ENCODE results near the gene LRRC45. TPM values are rescaled to one million over a fixed set of nuclear protein-coding genes. Genes with fewer than 3 reads are reported as not detected.

Gene LRRC45
- total and polyA plus RNA-seq, 9 of the 15 experiments (the other 6 are each of a cell fraction or from before 2014, with no cell fraction given) = 3.5 to 21.5 (median 11.2) TPM; not detected in 2

DNA sequence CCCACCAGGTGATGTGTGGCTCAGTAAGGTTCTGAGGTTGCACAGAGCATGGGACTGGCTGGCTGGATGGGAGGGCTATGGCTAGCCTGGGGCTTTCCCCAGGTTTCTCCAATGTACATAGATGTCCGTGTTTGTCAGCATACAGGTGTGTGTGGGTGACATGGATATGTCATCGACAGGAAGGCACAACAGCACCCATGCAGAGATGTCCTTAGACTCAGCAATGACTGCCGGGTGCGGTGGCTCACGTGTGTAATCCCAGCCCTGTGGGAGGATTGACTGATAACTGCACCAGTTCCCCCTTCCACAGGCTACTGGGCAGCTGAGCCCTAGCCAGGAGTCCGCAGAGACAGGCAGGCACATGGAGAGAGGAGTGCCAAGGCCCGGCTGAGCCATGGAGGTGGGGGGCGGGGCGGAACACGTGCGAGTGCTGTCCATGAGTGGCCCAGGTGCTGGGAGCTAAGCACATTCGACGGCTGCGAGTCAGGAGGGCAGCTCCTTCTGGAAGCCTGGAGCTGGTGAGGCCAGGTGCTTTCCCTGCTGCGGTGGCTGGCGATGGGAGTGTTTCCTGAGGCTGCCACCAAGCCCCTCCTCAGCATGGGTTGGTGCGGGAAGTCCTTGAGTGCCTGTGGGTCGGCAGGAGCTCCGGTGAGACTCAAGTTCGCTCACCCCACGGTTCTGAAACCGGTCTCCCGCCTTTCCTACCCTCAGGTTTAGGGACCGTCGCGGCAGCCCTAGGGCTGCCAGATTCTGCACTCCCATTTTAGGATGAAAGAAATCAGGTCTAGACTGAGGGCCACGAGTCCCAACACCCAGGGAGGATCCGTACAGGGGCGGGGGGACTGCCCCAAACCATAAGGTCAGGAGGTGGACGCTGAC lies 46.5 kb upstream of the LRRC45 start (continued):
- TF ChIP-seq NFIC (IDR thresholded peaks at IDR 0.05) (peak; percentile 29; the same call in 1 of the 2 replicates), FOXM1 (IDR thresholded peaks at IDR 0.05; ENCODE audit: low read depth) (no peak), FOXM1 (CRISPR knock-in tag; IDR thresholded peaks at IDR 0.05; ENCODE audit: low read depth) (0 out of 2 replicates have a peak, but pooled peaks have one; percentile 61), TSC22D4 (tag; IDR thresholded peaks at IDR 0.05) (no peak), BHLHE40 (IDR thresholded peaks at IDR 0.05; ENCODE audit: low read length) (peak; percentile 96), KAT7 (CRISPR knock-in tag; IDR thresholded peaks at IDR 0.05; ENCODE audit: borderline replicate concordance) (peak; percentile 93; the same call in 1 of the 2 replicates), NCOA1 (IDR thresholded peaks at IDR 0.05; ENCODE audit: low read depth) (no peak), TOE1 (IDR thresholded peaks at IDR 0.05; ENCODE audit: borderline replicate concordance) (0 out of 2 replicates have a peak, but pooled peaks have one; percentile 28), TOE1 (CRISPR knock-in tag; IDR thresholded peaks at IDR 0.05; ENCODE audit: borderline replicate concordance, low read depth) (no peak), DMBX1 (CRISPR knock-in tag; IDR thresholded peaks at IDR 0.05; ENCODE audit: borderline replicate concordance) (peak; percentile 82), MEIS2 (IDR thresholded peaks at IDR 0.05; ENCODE audit: partially characterized antibody) (peak; percentile 7)
- TF ChIP-seq, protein P1, sequence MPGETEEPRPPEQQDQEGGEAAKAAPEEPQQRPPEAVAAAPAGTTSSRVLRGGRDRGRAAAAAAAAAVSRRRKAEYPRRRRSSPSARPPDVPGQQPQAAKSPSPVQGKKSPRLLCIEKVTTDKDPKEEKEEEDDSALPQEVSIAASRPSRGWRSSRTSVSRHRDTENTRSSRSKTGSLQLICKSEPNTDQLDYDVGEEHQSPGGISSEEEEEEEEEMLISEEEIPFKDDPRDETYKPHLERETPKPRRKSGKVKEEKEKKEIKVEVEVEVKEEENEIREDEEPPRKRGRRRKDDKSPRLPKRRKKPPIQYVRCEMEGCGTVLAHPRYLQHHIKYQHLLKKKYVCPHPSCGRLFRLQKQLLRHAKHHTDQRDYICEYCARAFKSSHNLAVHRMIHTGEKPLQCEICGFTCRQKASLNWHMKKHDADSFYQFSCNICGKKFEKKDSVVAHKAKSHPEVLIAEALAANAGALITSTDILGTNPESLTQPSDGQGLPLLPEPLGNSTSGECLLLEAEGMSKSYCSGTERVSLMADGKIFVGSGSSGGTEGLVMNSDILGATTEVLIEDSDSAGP (CRISPR knock-in tag; IDR thresholded peaks at IDR 0.05) = 0 out of 2 replicates have a peak, but pooled peaks have one; percentile 34
- TF ChIP-seq, protein P2, sequence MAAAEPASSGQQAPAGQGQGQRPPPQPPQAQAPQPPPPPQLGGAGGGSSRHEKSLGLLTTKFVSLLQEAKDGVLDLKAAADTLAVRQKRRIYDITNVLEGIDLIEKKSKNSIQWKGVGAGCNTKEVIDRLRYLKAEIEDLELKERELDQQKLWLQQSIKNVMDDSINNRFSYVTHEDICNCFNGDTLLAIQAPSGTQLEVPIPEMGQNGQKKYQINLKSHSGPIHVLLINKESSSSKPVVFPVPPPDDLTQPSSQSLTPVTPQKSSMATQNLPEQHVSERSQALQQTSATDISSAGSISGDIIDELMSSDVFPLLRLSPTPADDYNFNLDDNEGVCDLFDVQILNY (CRISPR knock-in tag; IDR thresholded peaks at IDR 0.05) = no peak
- TF ChIP-seq, protein P3, sequence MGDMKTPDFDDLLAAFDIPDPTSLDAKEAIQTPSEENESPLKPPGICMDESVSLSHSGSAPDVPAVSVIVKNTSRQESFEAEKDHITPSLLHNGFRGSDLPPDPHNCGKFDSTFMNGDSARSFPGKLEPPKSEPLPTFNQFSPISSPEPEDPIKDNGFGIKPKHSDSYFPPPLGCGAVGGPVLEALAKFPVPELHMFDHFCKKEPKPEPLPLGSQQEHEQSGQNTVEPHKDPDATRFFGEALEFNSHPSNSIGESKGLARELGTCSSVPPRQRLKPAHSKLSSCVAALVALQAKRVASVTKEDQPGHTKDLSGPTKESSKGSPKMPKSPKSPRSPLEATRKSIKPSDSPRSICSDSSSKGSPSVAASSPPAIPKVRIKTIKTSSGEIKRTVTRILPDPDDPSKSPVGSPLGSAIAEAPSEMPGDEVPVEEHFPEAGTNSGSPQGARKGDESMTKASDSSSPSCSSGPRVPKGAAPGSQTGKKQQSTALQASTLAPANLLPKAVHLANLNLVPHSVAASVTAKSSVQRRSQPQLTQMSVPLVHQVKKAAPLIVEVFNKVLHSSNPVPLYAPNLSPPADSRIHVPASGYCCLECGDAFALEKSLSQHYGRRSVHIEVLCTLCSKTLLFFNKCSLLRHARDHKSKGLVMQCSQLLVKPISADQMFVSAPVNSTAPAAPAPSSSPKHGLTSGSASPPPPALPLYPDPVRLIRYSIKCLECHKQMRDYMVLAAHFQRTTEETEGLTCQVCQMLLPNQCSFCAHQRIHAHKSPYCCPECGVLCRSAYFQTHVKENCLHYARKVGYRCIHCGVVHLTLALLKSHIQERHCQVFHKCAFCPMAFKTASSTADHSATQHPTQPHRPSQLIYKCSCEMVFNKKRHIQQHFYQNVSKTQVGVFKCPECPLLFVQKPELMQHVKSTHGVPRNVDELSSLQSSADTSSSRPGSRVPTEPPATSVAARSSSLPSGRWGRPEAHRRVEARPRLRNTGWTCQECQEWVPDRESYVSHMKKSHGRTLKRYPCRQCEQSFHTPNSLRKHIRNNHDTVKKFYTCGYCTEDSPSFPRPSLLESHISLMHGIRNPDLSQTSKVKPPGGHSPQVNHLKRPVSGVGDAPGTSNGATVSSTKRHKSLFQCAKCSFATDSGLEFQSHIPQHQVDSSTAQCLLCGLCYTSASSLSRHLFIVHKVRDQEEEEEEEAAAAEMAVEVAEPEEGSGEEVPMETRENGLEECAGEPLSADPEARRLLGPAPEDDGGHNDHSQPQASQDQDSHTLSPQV (IDR thresholded peaks at IDR 0.05) = peak; percentile 96
- TF ChIP-seq, protein P4, sequence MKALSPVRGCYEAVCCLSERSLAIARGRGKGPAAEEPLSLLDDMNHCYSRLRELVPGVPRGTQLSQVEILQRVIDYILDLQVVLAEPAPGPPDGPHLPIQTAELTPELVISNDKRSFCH (CRISPR knock-in tag; IDR thresholded peaks at IDR 0.05) = no peak
- TF ChIP-seq, protein P4 (tag; IDR thresholded peaks at IDR 0.05) = peak; percentile 62
- TF ChIP-seq, protein P5, sequence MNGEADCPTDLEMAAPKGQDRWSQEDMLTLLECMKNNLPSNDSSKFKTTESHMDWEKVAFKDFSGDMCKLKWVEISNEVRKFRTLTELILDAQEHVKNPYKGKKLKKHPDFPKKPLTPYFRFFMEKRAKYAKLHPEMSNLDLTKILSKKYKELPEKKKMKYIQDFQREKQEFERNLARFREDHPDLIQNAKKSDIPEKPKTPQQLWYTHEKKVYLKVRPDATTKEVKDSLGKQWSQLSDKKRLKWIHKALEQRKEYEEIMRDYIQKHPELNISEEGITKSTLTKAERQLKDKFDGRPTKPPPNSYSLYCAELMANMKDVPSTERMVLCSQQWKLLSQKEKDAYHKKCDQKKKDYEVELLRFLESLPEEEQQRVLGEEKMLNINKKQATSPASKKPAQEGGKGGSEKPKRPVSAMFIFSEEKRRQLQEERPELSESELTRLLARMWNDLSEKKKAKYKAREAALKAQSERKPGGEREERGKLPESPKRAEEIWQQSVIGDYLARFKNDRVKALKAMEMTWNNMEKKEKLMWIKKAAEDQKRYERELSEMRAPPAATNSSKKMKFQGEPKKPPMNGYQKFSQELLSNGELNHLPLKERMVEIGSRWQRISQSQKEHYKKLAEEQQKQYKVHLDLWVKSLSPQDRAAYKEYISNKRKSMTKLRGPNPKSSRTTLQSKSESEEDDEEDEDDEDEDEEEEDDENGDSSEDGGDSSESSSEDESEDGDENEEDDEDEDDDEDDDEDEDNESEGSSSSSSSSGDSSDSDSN (IDR thresholded peaks at IDR 0.05; ENCODE audit: borderline replicate concordance in 1 of 2, low read depth in 2 of 2, low read length in 2 of 2) = 0 out of 4 replicates have a peak, but pooled peaks of 1 of the 2 experiments have one; percentile 8
